ENCODE measurements around the gene PITPNC1. TPM values are rescaled to one million over a fixed set of nuclear protein-coding genes. Genes with fewer than 3 reads are reported as not detected.

Gene PITPNC1
- total RNA-seq, 1 experiment from 2014 or later: 37.5 TPM

DNA sequence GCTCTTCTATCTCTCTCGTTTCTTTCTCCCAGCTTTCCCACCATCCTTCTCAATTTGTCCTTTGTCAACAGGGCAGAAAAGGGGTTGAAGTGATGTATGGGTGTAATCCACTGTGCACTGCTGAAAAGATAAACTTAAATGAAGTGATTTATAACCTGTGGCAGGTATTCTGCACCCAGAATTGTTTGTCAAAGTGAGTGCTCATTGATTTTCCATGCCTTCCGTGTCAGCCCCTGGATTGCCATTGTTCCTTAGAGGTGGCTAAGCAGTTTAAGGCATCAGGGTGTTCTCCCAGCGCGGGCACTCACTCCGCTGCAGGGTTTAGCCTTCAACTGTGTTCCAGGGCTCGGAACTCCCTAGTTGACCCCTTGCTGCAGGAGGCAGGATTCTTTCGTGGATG lies 82.9 kb downstream of the PITPNC1 start:
- no peak overlapping the region for H3K18ac ChIP-seq (ENCODE audit: insufficient read length, low read depth, low read length)
- no peak overlapping the region for H2BK20ac ChIP-seq (ENCODE audit: low read depth, low read length, poor library complexity, severe bottlenecking)
- Mint-ChIP-seq H3K4me1 (peaks cover 12 to 14% of the 10 kb centered on the region in 2 experiments), H3K36me3 (ENCODE audit: insufficient read depth in 1 of 3, low read depth in 3 of 3) (peaks cover 8 to 16% (median 15%) of the 10 kb centered on the region in 3 experiments), H3K27me3 (ENCODE audit: low read depth) (peaks cover 1% of the 10 kb centered on the region), H3K4me3 (no peak overlapping the region), H3K27ac (peak overlapping the region in 2 of 3 experiments; percentile 8 to 11; a peak in 2 of 7 replicates), H3K9me3 (peaks cover 9 to 10% of the 10 kb centered on the region in 2 experiments; a peak in 4 of 5 replicates)
- no CpG with 5 or more reads among the region's 7 CpGs for WGBS (ENCODE audit: extremely low coverage, insufficient read length, low lambda C conversion rate)
- no peak overlapping the region for H4K8ac ChIP-seq (replicated peaks; ENCODE audit: insufficient read length, low read depth, low read length)
- peaks cover 2% of the 10 kb centered on the region; the same call in 1 of the 2 replicates for H3K79me2 ChIP-seq (ENCODE audit: insufficient read depth, low read length)
- H2BK120ac ChIP-seq (ENCODE audit: low read depth, low read length, poor library complexity, severe bottlenecking): no peak overlapping the region
- no peak overlapping the region for H3T11ph ChIP-seq (ENCODE audit: low read length)
- H4K91ac ChIP-seq (ENCODE audit: insufficient read length, low read depth, low read length): no peak overlapping the region
- no peak overlapping the region for H3K56ac ChIP-seq (ENCODE audit: insufficient read length, low read depth, low read length)
- H2BK15ac ChIP-seq (ENCODE audit: low read depth, low read length): no peak overlapping the region
- H2AK5ac ChIP-seq (ENCODE audit: insufficient read length, low read length): no peak overlapping the region
- no peak overlapping the region for H4K5ac ChIP-seq (ENCODE audit: insufficient read length, low read depth, low read length)
- H3K9ac ChIP-seq (ENCODE audit: extremely low read depth, insufficient read length, low read length): no peak overlapping the region
- no peaks in the 10 kb centered on the region for H3K23me2 ChIP-seq (ENCODE audit: insufficient read length, low read depth, low read length, poor library complexity, severe bottlenecking)
- H3K23ac ChIP-seq (ENCODE audit: insufficient read length, low read depth, low read length): no peak overlapping the region
- no peak overlapping the region for H3K27ac ChIP-seq (ENCODE audit: insufficient read length, low read depth, low read length)
- H3K4me2 ChIP-seq (ENCODE audit: insufficient read depth, insufficient read length, low read length): no peak overlapping the region
- no peaks in the 10 kb centered on the region for H3K4me1 ChIP-seq (ENCODE audit: insufficient read depth, low read length)
- H4K20me1 ChIP-seq (ENCODE audit: control insufficient read depth, insufficient read depth, insufficient read length): no peaks in the 10 kb centered on the region
- H3K9me3 ChIP-seq (ENCODE audit: control insufficient read depth, low read depth, low read length): no peaks in the 10 kb centered on the region
- peaks cover 3% of the 10 kb centered on the region for H3K79me1 ChIP-seq (ENCODE audit: insufficient read depth, low read depth, low read length, poor library complexity, severe bottlenecking)
- H2AFZ ChIP-seq (ENCODE audit: low read length): no peak overlapping the region
- no peak for TF ChIP-seq CTCF (conservative IDR thresholded peaks at IDR 0.05)
- no peak overlapping the region for H2BK12ac ChIP-seq (ENCODE audit: insufficient read length, low read depth, low read length)
- no peak for DNase-seq
- no peak overlapping the region for H3K4ac ChIP-seq (ENCODE audit: low read depth, low read length)
- no peaks in the 10 kb centered on the region for H3K27me3 ChIP-seq (ENCODE audit: insufficient read depth, low read length)
- H2BK5ac ChIP-seq (ENCODE audit: insufficient read length, low read length): no peak overlapping the region
- H3K14ac ChIP-seq (ENCODE audit: insufficient read depth, low read length): no peak overlapping the region

Measured in H9 (cell line).